Renal cortex interstitium (tissue), 11 donors: ENCODE results near the gene PGBD5. TPM values are rescaled to one million over a fixed set of nuclear protein-coding genes. Genes with fewer than 3 reads are reported as not detected.
A peak's percentile ranks its signal among the peaks of the same experiment; 100 is the strongest.

Source experiments
- DNase-seq, 11 donors: peaks; one replicate each; pipeline ENCODE4 v3.0.0-alpha.2; 2013; ENCODE audit warnings: low read depth in 9 of 11, low spot score in 4 of 11; ENCODE audit errors: extremely low read depth in 1 of 11
- polyA plus RNA-seq, 3 donors: library from polyadenylated mRNA; unstranded; fragments of 120-200 nt; gene quantifications; one replicate each; pipeline ENCODE4 v1.2.1, GENCODE V29; 2013; ENCODE audit not compliant: insufficient read length in 3 of 3

PGBD5 gene
- polyA plus RNA-seq, 3 donors = 7.0 to 8.1 (median 7.8) TPM

GRCh38 chr1:230319014-230319747 is 107.0 kb downstream of the PGBD5 start:
- DNase-seq = no peak

DNA sequence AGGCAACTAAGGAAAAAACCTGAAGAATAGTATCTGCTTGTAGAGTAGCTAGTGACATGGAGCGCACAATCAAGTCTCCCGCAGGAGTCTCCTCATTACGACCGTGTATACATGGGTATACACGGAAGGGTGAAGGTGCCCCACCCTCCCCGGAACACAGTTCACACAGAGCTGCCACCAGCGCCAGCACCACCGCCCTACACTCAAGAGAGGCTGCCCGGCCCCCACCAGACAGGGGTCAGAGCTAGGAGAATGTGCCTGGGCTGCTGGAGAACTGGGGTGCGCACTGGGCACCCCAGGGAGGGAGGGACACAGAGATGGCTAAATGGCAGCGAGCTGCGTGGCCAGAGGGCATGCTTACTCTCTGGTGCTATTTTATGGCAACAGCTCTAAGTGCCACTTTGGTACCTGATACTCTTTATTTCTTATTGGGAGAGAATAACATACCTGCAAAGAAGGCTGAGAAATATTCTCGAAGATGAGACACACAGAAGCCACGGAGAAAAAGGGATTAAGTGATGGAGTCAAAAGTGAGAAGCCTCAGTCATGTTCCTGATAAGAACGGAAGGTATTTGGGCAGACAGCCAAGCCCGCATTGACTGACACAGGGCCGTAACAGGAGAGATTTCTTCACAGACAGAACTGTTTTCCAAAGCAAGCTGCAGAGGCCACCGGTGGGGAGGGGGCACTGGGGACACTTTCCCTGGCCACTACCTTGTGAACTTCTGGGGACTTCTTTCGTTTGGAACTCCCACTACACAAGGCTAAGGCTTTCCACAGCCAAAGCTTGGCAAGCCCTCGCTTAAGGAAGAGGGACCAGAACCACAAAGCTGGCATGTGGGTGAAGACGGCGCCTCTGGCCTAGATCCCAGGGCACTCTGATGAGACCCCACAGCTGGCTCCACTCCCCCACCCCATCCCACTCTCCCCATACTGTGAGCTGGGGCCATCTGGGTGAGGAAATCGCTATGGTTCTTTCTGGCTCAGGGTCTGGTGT is 108.0 kb downstream of the PGBD5 start:
- DNase-seq = no peak

GRCh38 chr1:230316864-230317745 is 109.0 kb downstream of the PGBD5 start:
- DNase-seq = no peak

DNA sequence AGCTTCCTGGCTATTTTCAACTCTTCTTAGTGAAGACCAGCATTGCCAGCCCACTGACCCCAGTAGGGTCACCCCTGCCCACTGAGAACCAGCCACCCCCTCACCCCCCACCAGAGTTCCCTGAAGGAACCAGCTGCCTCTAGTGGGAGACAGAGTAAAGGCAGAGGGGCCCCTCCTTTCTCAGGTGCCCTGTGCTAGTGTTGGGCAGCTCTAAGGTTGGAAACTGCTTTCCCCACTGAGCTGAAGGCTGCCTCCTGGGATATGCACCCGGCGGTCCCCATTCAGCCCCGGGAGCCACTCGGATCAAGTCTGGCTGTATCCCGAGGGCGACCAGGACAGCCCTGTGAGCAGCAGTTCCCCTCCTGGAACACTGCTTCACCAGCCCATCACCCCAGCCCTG is 111.0 kb downstream of the PGBD5 start:
- DNase-seq = no peak

DNA sequence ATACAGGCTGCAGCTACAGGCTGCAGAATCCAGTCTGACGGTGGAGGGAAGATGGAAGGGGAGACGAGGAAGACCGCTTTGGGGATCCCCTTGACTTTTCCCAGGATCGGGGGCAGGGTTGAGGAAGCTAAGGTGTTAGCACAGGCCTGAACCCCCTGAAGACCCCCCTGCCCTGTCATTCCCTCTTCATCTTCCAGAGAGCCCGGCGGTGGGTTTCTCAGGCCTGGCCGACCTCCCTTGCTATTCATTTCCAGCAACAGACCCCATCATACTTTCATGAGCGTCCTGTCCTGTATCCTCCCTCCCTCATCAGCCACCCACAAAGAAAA is 112.0 kb downstream of the PGBD5 start:
- no peak for DNase-seq

- no peak for DNase-seq
These were observed 112.5 kb downstream of the PGBD5 start for GRCh38 chr1:230313453-230314141.

GRCh38 chr1:230312676-230313075 is 113.5 kb downstream of the PGBD5 start:
- DNase-seq = no peak

DNA sequence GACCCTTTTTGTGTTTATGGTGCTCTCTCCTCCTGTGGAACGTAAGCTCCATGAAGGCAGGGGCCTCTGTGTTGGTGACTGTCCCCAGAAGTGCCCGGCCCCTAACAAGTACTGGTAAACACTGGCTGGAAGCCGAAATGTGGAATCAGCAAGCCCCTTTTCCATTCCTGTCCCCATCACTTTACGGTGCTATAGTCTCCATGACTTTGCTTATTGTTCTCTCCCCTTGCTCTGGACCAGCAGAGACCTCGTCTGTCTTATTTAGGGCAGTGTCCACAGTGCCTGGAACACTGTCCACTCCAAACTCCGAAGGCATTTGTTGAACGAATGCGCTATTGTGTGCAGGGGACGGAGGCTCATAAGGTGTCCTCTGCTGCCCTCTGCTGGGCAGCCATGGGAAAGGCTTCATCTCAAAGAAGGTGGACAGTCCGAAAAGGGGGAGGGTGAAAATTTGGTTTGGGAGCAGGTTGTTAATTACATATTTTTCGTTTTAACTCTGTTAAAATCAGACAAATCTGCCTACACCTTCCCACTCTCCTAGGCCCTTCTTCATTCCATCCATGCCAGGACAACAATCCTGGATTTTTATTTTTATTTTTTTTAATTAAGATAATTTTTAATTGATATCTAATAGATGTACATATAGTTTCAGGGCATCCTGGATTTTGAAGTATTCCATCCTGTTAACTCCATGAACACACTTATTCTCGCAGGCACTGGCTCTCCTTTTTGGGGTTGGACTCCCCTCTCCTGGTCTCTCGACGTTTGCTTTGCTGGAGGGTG is 115.6 kb downstream of the PGBD5 start:
- DNase-seq = peak; percentile 45 to 75 (median 67)

GRCh38 chr1:230309646-230310177 is 116.4 kb downstream of the PGBD5 start:
- no peak for DNase-seq

- no peak for DNase-seq
These were observed 117.3 kb downstream of the PGBD5 start for GRCh38 chr1:230308821-230309220.

DNA sequence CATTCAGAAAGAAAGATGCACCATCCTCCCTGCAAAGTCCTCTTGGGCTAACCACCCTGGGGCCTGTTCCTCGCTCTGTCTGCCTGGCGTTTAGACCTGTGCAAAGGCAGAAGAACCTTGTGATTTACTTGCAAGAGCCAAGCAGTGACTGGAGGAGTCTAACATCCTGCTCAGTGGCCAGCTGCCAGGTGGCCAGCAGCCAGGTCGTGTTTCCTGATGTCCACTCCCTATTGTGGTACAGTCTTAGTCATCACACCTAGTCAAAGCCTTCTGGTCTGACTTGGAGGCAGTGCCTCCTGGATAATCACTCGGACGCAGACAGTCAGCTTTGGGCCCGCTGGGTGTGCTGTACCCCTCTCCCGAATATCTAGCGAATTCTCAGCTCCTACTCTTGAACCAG is 118.1 kb downstream of the PGBD5 start:
- DNase-seq = peak in 1 of 11 donors; percentile 17

DNA sequence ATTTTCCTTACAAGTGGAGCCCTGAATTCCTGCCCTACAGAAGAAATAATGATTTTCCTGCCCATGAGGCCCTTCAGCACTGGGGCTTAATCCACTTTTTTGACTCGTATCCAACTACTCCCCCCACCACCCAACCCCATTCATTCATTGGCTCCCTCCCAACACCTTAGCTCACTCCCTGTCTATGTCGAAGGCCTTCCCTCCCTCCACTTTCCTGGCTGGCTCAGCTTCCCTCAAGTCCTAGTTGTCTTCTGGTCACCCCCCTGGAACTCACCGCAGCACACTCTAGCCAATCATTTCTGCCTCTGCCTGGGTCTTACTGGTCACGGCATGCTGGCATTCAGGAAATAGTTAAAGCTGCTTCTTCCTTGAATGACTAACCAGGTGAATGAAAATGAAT is 118.9 kb downstream of the PGBD5 start:
- no peak for DNase-seq

DNA sequence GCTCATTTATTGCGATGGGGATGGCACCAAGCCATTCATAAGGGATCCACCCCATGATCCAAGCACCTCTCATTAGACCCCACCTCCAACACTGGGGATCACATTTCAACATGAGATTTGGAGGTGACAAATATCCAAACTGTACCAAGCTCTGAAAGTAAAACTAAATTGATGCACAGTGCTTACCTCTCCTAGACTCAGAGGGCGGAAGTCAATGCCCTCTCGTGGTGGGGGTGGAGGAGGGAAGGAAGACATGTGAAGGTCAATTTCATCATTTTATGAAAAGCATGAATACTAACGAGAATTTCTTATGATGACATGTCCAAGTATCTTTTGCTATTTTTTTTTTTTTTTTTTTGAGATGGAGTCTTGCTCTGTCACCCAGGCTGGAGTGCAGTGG is 120.0 kb downstream of the PGBD5 start:
- no peak for DNase-seq

DNA sequence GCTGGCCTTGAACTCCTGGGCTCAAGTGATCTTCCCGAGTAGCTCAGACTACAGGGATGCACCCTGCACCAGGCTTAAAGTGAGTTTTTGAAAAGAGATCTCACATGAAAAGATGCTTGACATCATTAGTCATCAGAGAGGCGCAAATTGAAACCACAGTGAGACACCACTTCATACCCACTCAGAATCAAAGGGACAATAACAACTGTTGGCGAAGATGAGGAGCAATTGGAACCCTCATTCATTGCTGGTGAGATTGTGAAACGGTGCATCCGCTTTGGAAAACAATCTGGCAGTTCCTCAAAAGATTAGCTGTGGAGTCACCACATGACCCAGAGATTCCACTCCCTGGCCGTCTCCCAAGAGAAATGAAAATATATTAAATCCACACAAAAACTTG is 122.3 kb downstream of the PGBD5 start:
- DNase-seq = no peak

DNA sequence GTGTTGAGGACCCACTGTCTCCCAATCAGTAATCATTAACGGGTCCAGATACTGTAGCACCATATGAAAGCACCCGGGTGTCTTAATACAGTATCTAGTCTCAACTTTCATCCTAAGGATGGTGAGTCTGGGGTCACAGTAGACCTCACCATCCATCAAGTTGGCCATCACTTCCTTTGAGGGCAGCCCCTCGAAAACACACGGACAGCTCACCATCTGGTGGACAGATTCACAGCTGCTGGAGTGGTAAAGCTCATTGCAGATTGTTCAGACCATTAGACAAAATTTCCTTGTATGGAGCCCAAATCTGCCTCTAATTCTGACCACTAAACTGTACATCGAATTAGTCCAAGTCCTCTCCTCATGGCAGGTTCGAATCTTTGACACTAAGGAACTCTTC is 123.1 kb downstream of the PGBD5 start:
- DNase-seq = no peak

DNA sequence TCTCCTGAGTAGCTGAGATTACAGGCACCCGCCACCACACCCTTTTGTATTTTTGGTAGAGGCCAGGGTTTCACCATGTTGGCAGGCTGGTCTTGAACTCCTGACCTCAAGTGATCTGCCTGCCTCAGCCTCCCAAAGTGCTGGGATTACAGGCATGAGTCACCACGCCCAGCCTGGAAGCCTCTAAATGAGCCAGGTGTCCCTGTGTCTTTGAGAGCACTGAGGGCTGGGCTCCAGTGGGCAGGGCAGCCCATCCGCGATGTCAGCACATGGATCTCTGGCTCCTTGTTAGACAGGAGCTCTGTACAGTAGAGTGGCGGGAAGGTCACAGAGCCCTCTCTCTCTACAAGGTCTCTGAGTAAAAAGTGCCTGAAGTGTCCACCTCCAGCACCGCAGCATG is 124.3 kb downstream of the PGBD5 start:
- no peak for DNase-seq

DNA sequence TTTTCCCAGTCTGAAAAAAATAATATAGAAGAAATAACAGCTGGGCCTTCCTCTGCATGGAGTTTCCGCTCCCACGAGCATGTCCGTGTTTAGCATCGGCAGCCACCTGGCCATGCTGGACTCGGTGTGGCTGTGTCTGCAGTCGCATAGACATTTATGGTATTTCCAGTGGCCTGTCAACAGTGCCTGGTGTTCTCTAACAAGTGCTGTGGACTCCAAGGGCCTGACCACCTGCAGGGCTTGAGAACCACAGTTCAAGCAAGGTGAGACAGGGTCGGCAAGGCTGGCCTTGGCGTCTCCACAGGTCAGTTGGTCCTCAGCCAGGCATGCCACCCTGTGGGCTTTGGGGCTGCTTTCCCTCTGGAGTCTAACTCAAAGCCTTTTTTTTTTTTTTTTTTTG is 124.8 kb downstream of the PGBD5 start:
- no peak for DNase-seq
